Activated effector memory CD4-positive, alpha-beta T cell treated with Interleukin-2 at 50 U/mL for 16 hours (primary cell): ENCODE measurements around the gene MEIS2.

Experiments used
- DNase-seq: peaks from one replicate; pipeline ENCODE4 v3.0.0-alpha.2; 2020

The MEIS2 gene

GRCh38 chr15:37100109-37100965 is at the start of gene MEIS2:
MEIS2 (minus strand) TSS chr15:37100549; CDS start chr15:37099466, 1,083 bp downstream.
- no peak for DNase-seq

GRCh38 chr15:37149146-37149545 is 48.8 kb upstream of the MEIS2 start:
- no peak for DNase-seq

DNA sequence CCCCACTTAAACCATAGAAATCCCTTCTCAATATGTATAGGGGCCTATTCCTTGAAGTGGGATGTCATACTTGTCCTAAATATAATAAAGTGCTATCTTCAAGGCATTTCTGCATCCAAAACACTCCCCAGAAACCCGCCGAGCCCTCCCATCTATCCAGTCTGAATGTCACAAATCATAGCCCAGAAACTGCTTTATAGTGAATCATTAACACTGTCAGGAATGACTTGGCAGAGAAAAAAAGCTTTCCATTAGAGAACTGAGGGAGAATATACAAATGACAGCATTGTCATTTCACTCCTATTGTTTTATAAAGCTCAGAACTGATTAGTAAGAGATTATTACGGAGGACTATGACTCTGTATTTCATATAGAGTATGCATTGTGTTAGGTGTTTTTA is 48.4 kb upstream of the MEIS2 start:
- no peak for DNase-seq

DNA sequence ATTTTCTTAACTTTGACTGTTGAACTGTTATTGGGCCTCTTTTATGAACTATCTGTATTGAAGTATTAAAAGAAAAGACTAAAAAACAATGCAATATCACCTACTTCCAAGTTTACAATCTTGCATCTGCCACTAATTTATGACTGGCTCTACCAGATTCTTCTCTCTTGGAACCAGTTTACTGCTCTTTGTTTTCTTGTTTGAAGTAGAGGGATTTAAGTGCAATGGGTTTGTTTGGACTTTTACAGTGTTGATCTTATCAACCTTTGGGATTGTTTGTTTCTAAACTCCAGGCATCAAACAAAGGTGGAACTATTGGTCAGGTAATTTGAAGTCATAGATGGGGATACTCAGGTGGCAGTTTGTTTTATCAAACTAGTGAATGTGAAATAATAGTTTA is 43.0 kb upstream of the MEIS2 start:
- no peak for DNase-seq

DNA sequence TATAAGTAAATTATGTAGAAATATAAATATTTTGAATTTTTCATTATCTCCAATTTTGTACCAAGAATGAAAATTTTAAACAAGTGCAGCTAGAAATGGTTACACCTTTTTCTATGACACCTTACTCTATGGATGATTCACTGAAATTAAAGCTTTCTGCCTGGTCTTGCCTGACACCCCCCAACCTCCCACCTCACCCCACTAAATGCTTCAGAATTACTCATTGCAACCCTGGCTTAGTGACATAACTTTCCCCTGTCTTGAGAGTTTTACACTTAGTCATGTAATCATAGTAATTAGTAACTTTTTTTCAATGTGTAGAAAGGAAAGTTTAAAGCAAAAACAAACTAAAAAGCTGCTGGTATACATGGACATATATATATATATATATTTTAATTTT is 42.0 kb upstream of the MEIS2 start:
- no peak for DNase-seq

- DNase-seq = no peak
Measured at GRCh38 chr15:37140531-37141058, 40.2 kb upstream of the MEIS2 start.

- DNase-seq = no peak
Measured at GRCh38 chr15:37138591-37139215, 38.4 kb upstream of the MEIS2 start.

DNA sequence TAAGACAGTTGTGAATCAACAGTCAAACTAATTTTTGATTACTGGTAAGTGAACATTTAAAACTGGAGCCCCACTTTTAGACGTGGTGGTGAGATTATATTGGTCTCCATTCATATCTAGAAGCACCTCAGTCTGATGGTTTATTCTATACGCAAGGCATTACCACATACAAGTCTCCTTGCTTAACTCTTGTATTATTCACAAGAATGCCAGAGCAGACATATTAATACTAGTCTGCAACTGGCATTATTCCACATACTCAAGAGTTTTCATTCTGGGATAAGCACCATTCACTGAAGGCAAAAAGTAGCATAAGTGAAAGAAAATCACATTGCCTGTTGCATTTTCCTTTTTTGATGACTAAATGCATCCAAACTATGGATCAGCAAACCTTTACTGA is 36.9 kb upstream of the MEIS2 start:
- no peak for DNase-seq

- DNase-seq = no peak
Measured at GRCh38 chr15:37136666-37137065, 36.3 kb upstream of the MEIS2 start.

- DNase-seq = no peak
Measured at GRCh38 chr15:37135225-37135624, 34.9 kb upstream of the MEIS2 start.

GRCh38 chr15:37134699-37135131 is 34.4 kb upstream of the MEIS2 start:
- DNase-seq = no peak

- no peak for DNase-seq
Measured at GRCh38 chr15:37134244-37134643, 33.9 kb upstream of the MEIS2 start.

GRCh38 chr15:37133602-37134001 is 33.3 kb upstream of the MEIS2 start:
- no peak for DNase-seq

DNA sequence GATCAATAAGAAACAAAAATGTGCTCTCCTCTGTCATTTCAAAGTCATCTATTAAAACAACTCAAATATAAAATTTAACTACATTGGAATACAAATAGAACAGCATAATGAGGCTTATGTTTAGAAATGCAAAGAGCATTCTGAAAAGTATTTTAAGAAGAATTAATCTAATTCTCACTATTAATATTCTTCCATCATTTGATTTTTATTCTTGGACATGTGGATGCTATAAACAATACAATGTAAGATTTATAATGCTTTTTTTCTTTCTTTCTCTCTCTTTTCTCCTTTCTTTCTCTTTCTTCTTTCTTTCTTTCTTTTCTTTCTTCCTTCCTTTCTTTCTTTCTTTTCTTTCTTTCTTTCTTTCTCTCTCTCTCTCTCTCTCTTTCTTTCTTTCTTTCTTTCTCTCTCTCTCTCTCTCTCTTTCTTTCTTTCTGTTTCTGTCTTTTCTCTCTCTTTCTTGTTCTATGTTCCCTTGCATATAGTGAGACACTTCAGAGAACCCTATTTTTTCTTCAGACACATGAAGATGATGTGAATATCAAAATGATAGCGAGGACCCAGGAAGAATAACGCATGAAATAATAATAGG is 32.6 kb upstream of the MEIS2 start:
- no peak for DNase-seq

- no peak for DNase-seq
Measured at GRCh38 chr15:37131621-37132020, 31.3 kb upstream of the MEIS2 start.

DNA sequence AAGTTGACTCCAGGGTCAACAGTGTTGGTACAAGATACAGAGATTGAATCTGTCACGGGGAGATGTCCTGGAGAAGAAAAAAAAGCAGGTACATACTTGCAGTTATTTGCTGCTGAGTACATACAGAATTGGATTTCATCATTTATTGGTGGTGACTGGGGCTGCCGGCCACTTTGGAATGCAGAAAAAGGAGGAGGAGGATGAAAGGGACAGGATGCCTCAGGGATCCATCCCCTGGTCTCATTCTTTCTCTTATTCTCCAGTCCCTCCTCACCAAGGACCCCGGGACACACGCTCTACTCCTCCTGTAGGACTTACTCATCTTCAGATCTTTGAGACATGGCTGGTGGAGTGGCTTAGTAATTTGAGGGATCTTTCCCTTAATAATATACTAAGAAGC is 30.0 kb upstream of the MEIS2 start:
- DNase-seq = no peak

DNA sequence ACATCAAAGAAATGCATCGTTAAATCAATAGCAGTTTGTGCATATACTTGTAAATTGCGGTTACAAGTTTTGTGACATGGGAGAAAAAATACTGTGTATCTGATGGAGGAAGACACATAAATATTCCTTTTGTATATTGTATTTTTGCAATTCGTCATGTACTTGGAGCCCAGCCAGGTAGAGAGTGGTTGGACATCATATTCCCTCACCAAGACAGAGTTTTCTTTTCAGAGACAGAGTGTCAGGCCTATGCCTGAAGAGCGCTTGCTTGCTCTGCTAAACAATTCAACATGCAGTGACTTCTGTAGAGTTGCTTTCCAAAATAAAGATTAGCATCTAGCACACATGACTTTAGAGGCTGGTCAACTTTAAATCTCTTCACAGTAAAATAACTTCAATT is 24.8 kb upstream of the MEIS2 start:
- DNase-seq = no peak

- DNase-seq = no peak
Measured at GRCh38 chr15:37124331-37124730, 24.0 kb upstream of the MEIS2 start.

- DNase-seq = no peak
Measured at GRCh38 chr15:37122703-37123102, 22.4 kb upstream of the MEIS2 start.

GRCh38 chr15:37121492-37121891 is 21.1 kb upstream of the MEIS2 start:
- DNase-seq = no peak

GRCh38 chr15:37117030-37117429 is 16.7 kb upstream of the MEIS2 start:
- no peak for DNase-seq

DNA sequence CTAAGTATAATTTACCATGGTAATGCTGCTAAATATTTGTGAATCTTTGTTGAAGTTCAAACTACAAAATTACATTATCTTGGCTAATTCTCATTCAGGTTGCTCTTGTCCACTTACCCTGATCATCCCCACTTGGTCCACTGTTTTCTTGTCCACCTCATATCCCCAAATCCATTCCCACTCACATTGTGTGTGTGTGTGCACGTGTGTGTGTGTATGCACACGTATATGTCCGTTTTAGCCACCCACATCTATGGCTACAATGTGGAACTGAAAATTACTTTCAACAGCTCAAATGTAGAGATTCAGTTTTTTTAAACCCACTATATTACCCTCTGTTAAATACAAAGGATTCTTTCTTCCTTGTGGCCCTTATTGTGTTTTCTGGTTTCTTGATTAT is 15.2 kb upstream of the MEIS2 start:
- DNase-seq = no peak

DNA sequence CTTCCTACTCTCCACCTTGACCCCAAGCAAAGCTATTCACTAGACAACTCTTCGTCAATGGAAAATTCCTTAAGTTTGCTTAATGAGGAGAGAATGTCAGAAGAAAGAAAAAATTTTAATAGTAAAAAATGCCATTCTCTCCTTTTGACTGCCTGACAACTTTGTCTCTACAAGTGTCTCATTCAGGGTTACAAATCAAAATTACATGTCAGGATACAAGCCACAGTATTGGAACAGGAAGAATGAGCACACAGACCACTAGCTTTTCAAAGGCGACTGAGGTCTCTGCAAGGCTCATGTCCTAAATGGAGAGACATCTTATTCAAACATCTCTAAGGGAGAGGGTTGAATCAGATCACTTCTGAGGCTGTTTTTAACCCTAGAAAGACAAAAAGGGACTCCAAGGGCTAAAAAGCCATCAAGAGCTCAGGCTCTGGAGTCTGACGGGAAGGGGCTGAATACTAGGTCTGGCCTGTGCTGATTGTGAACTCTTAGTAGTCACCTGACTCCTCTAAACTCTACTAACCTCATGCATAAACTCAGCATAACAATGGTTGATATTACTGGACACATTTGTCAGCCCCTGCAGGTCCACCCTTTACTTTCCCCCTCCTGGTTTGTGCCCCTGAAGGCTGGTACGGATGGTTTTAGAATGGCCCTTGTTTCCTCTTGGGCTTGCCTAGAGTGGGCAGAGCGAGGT is 12.8 kb upstream of the MEIS2 start:
- no peak for DNase-seq
